ENCODE measurements around the gene EIF5A. TPM values are rescaled to one million over a fixed set of nuclear protein-coding genes. Genes with fewer than 3 reads are reported as not detected.

Gene EIF5A
- total RNA-seq: 237 and 847 TPM in 2 replicates

GRCh38 chr17:7306911-7307685 is at the start of gene EIF5A:
EIF5A (plus strand) TSS chr17:7307628; CDS start chr17:7309636, 2,008 bp downstream.

GRCh38 chr17:7262192-7262934 is 45.1 kb upstream of the EIF5A start, which contains the start of gene CLDN7:
CLDN7 (minus strand) TSS chr17:7262478; CDS start chr17:7262043, 435 bp downstream.

GRCh38 chr17:7281074-7281952 is 26.1 kb upstream of the EIF5A start, which contains the start of gene SLC2A4:
SLC2A4 (plus strand) TSS chr17:7281718; CDS start chr17:7281935, 217 bp downstream.

GRCh38 chr17:7294614-7295153 is 12.7 kb upstream of the EIF5A start, which contains the start of gene YBX2:
YBX2 (minus strand) TSS chr17:7294639; CDS start chr17:7294500, 139 bp downstream.

GRCh38 chr17:7314719-7315569 is 7.5 kb downstream of the EIF5A start, which contains the start of gene GPS2:
GPS2 (minus strand) TSS chr17:7315360; CDS start chr17:7315052, 308 bp downstream.

GRCh38 chr17:7328840-7329373 is 21.5 kb downstream of the EIF5A start, which contains the start of gene NEURL4:
NEURL4 (minus strand) TSS chr17:7329335; CDS start chr17:7329312, 23 bp downstream.

GRCh38 chr17:7336240-7337175 is 29.1 kb downstream of the EIF5A start, which contains the start of gene ACAP1:
ACAP1 (plus strand) TSS chr17:7336529; CDS start chr17:7336735, 206 bp downstream.

GRCh38 chr17:7351665-7352502 is 44.5 kb downstream of the EIF5A start, which contains the start of gene KCTD11:
KCTD11 (plus strand) TSS chr17:7352162.

GRCh38 chr17:7355053-7355452 is 47.6 kb downstream of the EIF5A start, which contains the start of gene TMEM95:
TMEM95 (plus strand) TSS chr17:7355156; CDS start chr17:7355205, 49 bp downstream.

Small RNA genes lying within 50 kb of the gene (small RNA-seq; reads per million reads assigned to genes)
- gene AC026954.2: not detected
- not detected for gene RF00019

Other genes starting within 250 kb of the EIF5A start
- not detected in 2 replicates for gene CLEC10A, start 227.4 kb upstream of the EIF5A start, total RNA-seq
- not detected in 2 replicates for gene ASGR2, start 192.8 kb upstream of the EIF5A start, total RNA-seq
- gene ASGR1, start 128.3 kb upstream of the EIF5A start, total RNA-seq: 0.79 TPM in 1 of 2 replicates, not detected in the other
- gene DLG4, start 87.8 kb upstream of the EIF5A start, total RNA-seq: 2.5 and 11.8 TPM in 2 replicates
- 304 and 499 TPM in 2 replicates for gene ACADVL, start 87.7 kb upstream of the EIF5A start, total RNA-seq
- 82.5 and 91.1 TPM in 2 replicates for gene DVL2, start 73.1 kb upstream of the EIF5A start, total RNA-seq
- 43.6 and 47.1 TPM in 2 replicates for gene PHF23, start 68.2 kb upstream of the EIF5A start, total RNA-seq
- 155 and 349 TPM in 2 replicates for gene GABARAP, start 65.2 kb upstream of the EIF5A start, total RNA-seq
- gene CTDNEP1, start 55.9 kb upstream of the EIF5A start, total RNA-seq: 28.7 and 34.3 TPM in 2 replicates
- gene ELP5, start 55.4 kb upstream of the EIF5A start, total RNA-seq: 31.0 and 42.6 TPM in 2 replicates
- 3.9 and 15.2 TPM in 2 replicates for gene CLDN7, start 45.1 kb upstream of the EIF5A start, total RNA-seq
- not detected in 2 replicates for gene SLC2A4, start 25.9 kb upstream of the EIF5A start, total RNA-seq
- gene YBX2, start 13.0 kb upstream of the EIF5A start, total RNA-seq: under 0.01 and 0.11 TPM in 2 replicates
- gene GPS2, start 7.7 kb downstream of the EIF5A start, total RNA-seq: 43.2 and 91.3 TPM in 2 replicates
- gene NEURL4, start 21.7 kb downstream of the EIF5A start, total RNA-seq: 18.9 and 25.1 TPM in 2 replicates
- under 0.01 and 0.33 TPM in 2 replicates for gene ACAP1, start 28.9 kb downstream of the EIF5A start, total RNA-seq
- 9.4 and 12.6 TPM in 2 replicates for gene KCTD11, start 44.5 kb downstream of the EIF5A start, total RNA-seq
- gene TMEM95, start 47.5 kb downstream of the EIF5A start, total RNA-seq: not detected in 2 replicates
- 14.1 and 27.5 TPM in 2 replicates for gene TNK1, start 73.5 kb downstream of the EIF5A start, total RNA-seq
- gene PLSCR3, start 86.9 kb downstream of the EIF5A start, total RNA-seq: 51.8 and 64.1 TPM in 2 replicates
- gene TMEM256, start 96.5 kb downstream of the EIF5A start, total RNA-seq: 83.7 and 304 TPM in 2 replicates
- 4.9 and 9.8 TPM in 2 replicates for gene NLGN2, start 100.2 kb downstream of the EIF5A start, total RNA-seq
- not detected in 2 replicates for gene SPEM1, start 112.7 kb downstream of the EIF5A start, total RNA-seq
- not detected in 2 replicates for gene SPEM2, start 118.0 kb downstream of the EIF5A start, total RNA-seq
- gene SPEM3, start 121.2 kb downstream of the EIF5A start, total RNA-seq: not detected in 2 replicates
- gene TMEM102, start 127.8 kb downstream of the EIF5A start, total RNA-seq: 8.6 and 16.8 TPM in 2 replicates
- 2.1 and 3.9 TPM in 2 replicates for gene FGF11, start 131.9 kb downstream of the EIF5A start, total RNA-seq
- 5.7 and 13.0 TPM in 2 replicates for gene CHRNB1, start 137.4 kb downstream of the EIF5A start, total RNA-seq
- gene ZBTB4, start 172.0 kb downstream of the EIF5A start, total RNA-seq: 33.9 and 36.1 TPM in 2 replicates
- gene SLC35G6, start 173.8 kb downstream of the EIF5A start, total RNA-seq: not detected in 2 replicates
- gene POLR2A, start 176.7 kb downstream of the EIF5A start, total RNA-seq: 106 and 112 TPM in 2 replicates
- gene TNFSF12, start 241.4 kb downstream of the EIF5A start, total RNA-seq: 3.4 and 3.5 TPM in 2 replicates

Measured in placental epithelial cell (primary cell).